Stimulated activated CD4-positive, alpha-beta T cell treated with anti-CD3 and anti-CD28 coated beads, Interleukin-12 subunit alpha, Interleukin-12 subunit beta, amount 100 ng/mL, for 48 hours (primary cell): ENCODE data around the gene FZD8.

Experiments
- DNase-seq, 3 donors: peaks; one replicate each; pipeline ENCODE4 v3.0.0-alpha.2; 2020; ENCODE audit warnings: low read depth in 2 of 3, low spot score in 1 of 3

FZD8 gene

DNA sequence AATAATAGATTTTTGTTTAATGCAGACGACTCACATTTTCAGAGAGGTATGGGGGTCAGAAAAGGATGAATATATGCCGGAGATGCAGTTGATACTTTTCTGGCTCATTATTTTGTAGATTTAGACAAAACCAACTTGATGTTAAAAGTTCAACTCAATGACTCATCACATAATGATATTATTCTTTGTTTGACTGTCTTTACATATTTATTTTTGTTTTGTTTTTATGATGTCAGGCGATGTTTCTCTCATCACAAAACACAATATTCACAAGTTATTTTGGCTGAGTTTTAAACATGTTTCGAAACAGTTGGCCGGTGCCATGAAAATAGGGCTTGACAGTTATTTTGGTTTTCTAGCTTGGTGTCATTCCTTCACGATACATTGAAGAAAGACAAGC lies 35.7 kb downstream of the FZD8 start:
- DNase-seq = no peak

DNA sequence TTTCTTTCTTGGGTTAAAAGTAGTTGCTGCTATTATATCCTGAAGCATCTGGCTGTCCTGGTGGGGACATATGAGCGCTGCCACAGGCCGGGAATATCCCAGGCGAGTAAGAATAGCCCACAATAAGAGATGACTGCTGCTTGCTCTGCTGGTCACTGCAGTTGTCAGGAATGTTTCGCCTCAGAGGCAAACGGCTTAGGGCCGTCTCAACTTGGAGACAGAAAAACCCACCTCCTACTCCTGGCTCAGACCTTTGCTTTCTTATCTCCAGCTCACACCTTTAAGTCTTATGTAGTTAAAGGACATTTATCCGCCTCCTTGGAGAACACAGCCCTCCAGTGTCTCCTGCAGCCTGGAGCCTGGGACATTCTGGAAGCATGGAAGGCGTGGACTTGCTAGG lies 36.9 kb downstream of the FZD8 start, which contains the start of gene GJD4:
TSS of gene GJD4 (plus strand) at position 151 of the 400 bp plus-strand sequence. CDS start at position 378, 227 bp downstream.
- no peak for DNase-seq

DNA sequence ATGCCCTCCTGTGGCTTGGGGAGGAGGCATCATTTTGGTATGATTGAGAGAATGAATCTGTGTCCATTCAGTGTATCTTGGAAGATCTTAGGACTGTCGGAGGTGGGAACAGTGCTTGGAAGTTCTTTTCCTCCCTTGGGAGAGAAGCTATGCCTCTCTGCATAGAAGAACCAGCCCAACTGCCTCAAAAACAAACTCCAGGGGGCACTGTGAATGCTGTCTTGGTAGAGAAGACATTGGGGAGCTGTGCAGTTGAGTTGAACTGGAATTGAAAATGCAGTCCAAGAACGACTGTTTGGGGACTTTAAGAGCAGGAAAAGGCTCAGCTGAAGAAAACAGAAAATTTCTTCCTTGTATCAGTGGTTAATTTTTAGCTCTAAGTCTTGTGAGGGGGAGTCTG lies 41.9 kb downstream of the FZD8 start:
- no peak for DNase-seq

DNA sequence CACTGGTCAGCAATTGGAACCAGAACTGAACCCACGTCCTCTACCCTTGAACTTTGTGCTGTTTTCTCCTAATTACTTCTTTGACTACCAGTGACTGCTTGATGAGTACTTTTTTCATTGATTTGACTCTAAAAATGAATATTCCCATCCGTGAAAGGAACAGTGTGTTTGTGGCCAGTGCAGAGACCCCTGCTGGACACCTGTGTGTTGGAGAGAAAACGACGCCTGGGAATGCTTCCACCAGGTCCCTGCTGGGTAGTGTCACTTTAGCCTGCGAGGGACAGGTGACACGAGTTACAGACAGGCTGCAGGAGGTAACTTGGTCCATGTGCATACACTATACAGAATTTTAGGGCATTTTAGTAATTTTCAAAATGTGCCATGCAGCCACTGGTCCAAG lies 43.7 kb downstream of the FZD8 start:
- no peak for DNase-seq

DNA sequence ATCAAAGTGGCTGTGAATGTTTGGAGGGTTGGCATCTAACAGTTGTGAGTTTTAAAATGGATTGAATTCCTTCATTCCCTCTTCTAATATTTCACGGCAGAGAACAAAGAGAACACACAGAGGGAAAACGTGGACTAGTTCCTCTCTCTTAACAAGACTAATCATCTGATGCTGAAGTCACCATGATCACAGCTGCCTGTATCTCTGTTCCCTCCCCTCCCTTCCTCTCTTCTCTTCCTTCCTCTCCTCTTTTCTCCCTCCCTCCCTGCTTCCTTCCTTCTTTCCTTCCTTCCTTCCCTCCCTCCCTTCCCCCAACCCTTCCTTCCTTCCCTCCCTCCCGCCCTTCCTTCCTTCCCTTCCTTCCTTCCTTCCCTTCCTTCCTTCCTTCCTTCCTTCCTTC lies 47.0 kb downstream of the FZD8 start:
- DNase-seq = no peak

DNA sequence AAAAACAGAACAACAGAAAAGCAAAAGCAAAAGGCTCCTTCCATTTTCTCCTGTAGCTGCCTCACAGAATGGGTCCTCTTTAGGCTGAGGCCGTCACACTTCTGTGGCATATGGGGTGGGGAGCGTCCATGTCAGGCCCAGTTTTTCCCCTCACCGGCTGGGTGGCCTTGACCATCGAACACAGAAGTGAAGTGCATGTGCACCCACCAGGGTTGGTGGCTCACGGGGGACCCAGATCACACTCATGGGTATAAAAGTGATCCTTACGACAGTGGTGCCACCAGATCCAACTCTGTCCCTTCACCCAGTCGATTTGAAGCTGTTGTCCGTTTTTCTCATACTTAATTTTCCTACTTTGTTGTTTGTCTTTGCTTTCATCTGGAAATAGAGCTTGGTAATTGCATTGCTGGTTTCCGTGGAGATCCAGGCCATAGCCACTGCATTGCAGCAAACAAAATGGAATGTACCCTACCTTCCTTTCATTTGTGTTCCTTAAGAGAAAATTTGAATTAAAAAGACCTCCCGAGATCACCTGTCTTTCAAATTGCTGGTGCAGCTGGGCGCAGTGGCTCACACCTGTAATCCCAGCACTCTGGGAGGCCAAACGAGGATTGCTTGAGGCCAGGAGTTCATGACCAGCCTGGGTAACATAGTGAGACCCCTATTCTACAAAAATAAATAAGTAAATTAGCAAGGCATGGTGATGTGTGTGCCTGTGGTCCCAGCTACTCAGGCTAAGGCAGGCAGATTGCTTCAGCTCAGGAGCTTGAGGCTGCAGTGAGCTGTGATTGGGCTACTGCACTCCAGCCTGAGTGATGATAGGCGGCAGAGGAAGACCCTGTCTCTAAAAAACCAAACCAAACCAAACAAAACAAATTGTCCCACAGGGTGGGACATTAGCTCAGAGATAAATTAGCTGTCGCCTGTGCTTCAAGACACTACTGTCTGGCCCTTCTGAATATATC lies 47.7 kb downstream of the FZD8 start:
- no peak for DNase-seq

DNA sequence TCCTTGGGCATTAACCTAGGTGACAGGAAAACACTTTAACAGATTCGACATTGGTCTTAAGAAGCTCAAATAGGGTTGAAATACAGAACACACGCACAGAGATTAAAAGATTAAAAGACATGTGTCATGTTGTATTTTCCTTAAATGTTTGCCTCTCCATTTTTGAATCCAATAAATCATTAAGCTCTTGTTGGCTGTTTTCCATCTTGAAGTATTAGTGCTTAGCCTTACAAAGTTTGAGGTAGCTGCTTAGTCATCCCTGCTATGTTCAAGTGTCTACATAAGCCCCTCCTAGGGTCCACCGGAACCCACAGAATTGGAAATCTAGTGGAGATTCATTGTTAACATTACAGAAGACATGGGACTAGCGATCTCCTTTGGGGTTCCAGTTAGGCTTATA lies 49.7 kb downstream of the FZD8 start:
- DNase-seq = no peak

DNA sequence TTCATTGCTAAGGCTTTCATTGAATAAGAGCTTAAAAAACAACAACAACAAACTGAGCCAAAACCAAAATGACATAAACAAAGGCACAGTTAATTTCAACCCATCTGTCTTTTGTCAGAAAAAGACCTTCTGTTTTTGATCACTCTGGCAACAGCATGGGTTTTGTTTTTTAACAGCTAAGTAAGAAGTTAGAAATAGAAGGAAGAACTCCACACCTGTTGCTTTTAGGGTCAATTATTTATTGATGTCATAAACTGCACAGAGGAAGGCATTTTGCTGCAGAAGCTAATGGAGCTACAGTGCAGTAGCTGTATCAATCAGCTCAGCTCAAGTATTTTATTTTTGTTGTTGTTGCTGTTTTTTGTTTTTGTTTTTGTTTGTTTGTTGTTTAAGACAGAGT lies 53.3 kb downstream of the FZD8 start:
- no peak for DNase-seq
